HCEC 1CT (cell line): ENCODE results near the gene OTOG.
A peak's percentile ranks its signal among the peaks of the same experiment; 100 is the strongest.

Source experiments
- DNase-seq: peaks from one replicate; pipeline ENCODE4 v3.0.0-alpha.2; 2017

OTOG gene

GRCh38 chr11:17518366-17518765, 28.7 kb upstream of the OTOG start:
- DNase-seq: no peak

GRCh38 chr11:17519061-17519885, 27.8 kb upstream of the OTOG start:
- no peak for DNase-seq

GRCh38 chr11:17521106-17521900, 25.8 kb upstream of the OTOG start:
- DNase-seq: no peak

- DNase-seq: no peak
These were observed 24.4 kb upstream of the OTOG start for GRCh38 chr11:17522655-17523054.

GRCh38 chr11:17524221-17524620, 22.8 kb upstream of the OTOG start:
- no peak for DNase-seq

GRCh38 chr11:17525570-17525969, 21.5 kb upstream of the OTOG start:
- no peak for DNase-seq

- DNase-seq: no peak
These were observed 20.7 kb upstream of the OTOG start for GRCh38 chr11:17526326-17526725.

GRCh38 chr11:17526931-17527627, 20.0 kb upstream of the OTOG start:
- no peak for DNase-seq

GRCh38 chr11:17527628-17527995, 19.4 kb upstream of the OTOG start:
- DNase-seq: no peak

GRCh38 chr11:17528181-17528691, 18.8 kb upstream of the OTOG start:
- DNase-seq: peak; percentile 19

- no peak for DNase-seq
These were observed 17.9 kb upstream of the OTOG start for GRCh38 chr11:17528906-17529843.

- no peak for DNase-seq
These were observed 17.2 kb upstream of the OTOG start for GRCh38 chr11:17529844-17530185.

- no peak for DNase-seq
These were observed 15.9 kb upstream of the OTOG start for GRCh38 chr11:17531071-17531600.

GRCh38 chr11:17531636-17532113, 15.4 kb upstream of the OTOG start:
- no peak for DNase-seq

GRCh38 chr11:17532784-17533183, 14.3 kb upstream of the OTOG start:
- no peak for DNase-seq

GRCh38 chr11:17533341-17533740, 13.7 kb upstream of the OTOG start:
- no peak for DNase-seq

GRCh38 chr11:17533778-17534415, 13.2 kb upstream of the OTOG start:
- DNase-seq: no peak

GRCh38 chr11:17535488-17535887, 11.6 kb upstream of the OTOG start:
- no peak for DNase-seq

GRCh38 chr11:17537261-17537660, 9.8 kb upstream of the OTOG start:
- no peak for DNase-seq

- no peak for DNase-seq
These were observed 9.0 kb upstream of the OTOG start for GRCh38 chr11:17538054-17538453.

- DNase-seq: no peak
These were observed 8.3 kb upstream of the OTOG start for GRCh38 chr11:17538731-17539130.
